HG03575 (cell line): ENCODE data around the gene RNF114.
"Not testable (repeated sequence)": the region's sequence is repeated elsewhere in the genome, so short reads cannot be mapped to it uniquely, and the experiment has no call there.

Source experiments
- ATAC-seq: cut with Tn5 transposase; IDR thresholded peaks from one replicate; pipeline ENCODE4 v1.9.1; 2021; ENCODE audit not compliant: unreplicated experiment, insufficient number of reproducible peaks, low FRiP score; ENCODE audit errors: extremely low read depth

The RNF114 gene

DNA sequence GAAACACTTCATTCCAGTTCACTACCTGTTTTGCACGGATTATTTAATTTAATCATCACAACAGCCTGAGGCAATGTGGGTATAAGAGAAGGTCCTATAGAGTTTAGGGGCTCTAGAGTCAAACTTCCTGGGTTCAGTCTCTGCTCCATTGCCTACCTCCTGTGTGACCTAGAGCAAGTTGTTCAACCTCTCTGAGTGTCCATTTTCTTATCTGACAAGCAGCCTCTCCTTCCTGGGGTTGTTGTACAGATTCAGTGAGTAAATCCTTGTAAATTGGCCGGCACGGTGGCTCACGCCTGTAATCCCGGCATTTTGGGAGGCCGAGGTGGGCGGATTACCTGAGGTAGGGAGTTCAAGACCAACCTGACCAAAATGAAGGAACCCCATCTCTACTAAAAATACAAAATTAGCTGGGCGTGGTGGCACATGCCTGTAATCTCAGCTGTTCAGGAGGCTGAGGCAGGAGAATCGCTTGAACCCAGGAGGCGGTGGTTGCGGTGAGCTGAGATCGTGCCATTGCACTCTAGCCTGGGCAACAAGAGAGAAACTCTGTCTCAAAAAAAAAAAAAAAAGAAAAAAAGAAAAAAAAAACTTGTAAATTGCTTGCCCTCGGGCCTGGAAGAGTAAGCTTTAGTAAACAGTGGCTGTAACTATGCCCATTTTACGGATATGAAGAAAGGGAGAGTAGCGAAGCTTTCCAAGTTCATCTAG, 62.4 kb downstream of the RNF114 start:
- ATAC-seq, result not testable (repeated sequence)

DNA sequence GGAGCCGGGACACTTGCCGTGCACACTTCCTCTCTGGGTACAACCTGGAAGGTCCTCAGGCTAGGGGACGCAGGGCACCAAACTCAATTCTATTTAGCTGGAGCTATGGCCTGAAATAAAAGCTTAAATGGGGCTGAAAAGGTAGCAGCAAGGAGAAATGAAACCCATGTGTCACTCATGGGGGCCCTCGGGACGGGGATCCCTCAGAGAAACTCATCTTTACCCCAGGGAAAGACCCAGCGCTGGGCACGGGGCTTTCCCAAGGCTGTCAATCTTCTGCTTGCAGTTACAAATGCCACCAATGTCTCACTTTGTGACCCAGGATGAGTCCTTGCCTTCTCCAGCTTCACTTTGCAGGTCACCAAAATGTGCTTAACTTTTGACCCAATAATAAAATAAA, 63.1 kb downstream of the RNF114 start:
- ATAC-seq, result no peak

- not testable (repeated sequence) for ATAC-seq
Observed at GRCh38 chr20:50000548-50001222, 64.5 kb downstream of the RNF114 start.

DNA sequence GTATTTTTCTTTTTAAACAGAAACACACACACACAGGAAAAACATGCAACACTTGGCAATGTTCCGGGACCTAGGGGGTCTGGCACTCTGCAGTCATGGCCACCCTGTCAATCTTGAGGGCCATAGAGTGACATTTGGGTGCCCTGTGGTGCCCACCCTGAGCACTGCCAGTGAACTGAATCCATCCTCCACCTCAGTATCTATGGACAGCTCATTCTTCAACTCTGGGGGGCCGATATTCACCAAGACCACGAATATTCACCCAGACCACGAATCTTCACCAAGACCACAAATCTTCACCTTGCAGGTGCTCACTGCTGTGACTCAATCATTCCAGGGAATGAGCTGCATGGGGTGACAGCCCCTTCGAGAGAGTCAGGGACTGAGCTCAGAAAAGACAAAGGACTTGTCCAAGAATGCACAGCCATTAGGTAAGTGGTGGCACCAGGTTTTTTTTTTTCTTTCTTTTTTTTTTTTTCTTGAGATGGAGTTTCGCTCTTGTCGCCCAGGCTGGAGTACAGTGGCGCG, 65.7 kb downstream of the RNF114 start:
- ATAC-seq, result no peak

GRCh38 chr20:50003253-50003656, 67.1 kb downstream of the RNF114 start:
- no peak for ATAC-seq
